Measurements from ENCODE around the gene AGPS. TPM values are rescaled to one million over a fixed set of nuclear protein-coding genes. Genes with fewer than 3 reads are reported as not detected.
A peak's percentile ranks its signal among the peaks of the same experiment; 100 is the strongest.

AGPS gene
- total and polyA plus RNA-seq, 4 donors, result 6.3 to 46.9 (median 18.3) TPM

DNA sequence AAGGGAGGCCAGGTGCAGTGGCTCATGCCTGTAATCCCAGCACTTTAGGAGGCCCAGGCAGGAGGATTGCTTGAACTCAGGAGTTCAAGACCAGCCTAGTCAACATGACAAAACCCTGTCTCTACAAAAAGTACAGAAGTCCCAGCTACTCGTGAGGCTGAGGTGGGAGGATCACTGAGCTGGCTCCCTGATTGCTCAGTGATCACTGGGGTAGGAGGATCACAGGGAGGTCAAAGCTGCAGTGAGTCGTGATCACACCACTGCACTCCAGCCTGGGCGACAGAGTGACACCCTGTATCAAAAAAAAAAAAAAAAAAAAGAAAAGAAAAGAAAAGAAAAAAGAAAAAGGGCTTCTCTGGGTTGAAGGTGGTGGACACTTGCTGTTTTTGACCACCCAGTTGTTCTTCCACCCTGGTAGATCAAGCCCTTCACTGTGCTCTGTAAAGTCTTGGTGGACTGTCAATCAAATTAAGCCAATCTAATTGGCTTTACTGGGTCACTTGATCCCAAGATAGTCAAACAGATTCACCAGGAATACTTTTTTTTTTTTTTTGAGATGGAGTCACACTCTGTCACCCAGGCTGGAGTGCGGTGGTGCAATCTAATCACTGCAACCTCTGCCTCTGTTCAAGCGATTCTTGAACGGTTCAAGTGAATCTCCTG lies 191.6 kb downstream of the AGPS start (continued):
- no peak for TF ChIP-seq RAD21 (IDR thresholded peaks at IDR 0.05)
- no peak for TF ChIP-seq YY1 (IDR thresholded peaks at IDR 0.05)
- TF ChIP-seq JUND (IDR thresholded peaks at IDR 0.05), result no peak
- no peak for TF ChIP-seq EGR1 (IDR thresholded peaks at IDR 0.05; ENCODE audit: low read depth in 2 of 2)

DNA sequence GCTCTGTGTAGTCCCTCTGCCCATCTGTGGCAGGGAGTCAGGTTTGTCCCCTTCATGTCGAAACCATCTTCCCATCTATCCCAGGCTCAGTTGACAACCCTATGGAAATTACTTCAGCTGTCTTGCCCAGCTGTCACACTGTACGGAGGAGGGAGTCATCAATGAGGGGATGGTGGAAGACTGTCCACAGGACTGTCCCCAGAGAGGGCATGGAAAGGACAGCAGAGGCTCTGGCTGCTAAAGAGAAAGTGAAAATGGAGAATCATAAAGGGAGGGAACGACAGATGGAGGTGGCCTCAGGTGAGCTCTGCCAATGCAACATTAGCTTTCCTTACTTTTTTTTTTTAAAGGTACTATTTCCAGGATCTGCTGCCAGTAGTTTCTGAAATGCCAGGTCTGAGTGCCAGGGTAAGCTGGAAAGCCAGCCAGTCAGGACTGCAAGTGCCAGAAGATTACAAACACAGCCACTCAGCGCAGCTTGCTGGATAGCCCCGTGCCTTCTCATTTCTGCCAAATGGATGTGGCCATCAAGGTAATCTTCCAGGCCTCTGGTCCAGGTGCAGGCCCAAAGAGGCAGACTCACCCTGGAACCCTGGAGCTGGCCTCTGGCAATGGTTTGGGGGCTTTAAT lies 192.8 kb downstream of the AGPS start:
- 55% methylated on average over 5 of the region's 5 CpGs for whole genome bisulfite sequencing
- Histone ChIP-seq H3K9ac (ENCODE audit: low read depth in 1 of 2, low read length in 2 of 2) (no peak overlapping the region), H3K36me3 (ENCODE audit: control insufficient read depth in 4 of 4, insufficient read depth in 3 of 4, low read depth in 1 of 4, low read length in 3 of 4) (no peaks in the 10 kb centered on the region), H3K4me3 (ENCODE audit: low read depth in 1 of 3, low read length in 3 of 3) (no peak overlapping the region), H3K4me1 (ENCODE audit: control insufficient read depth in 4 of 4, insufficient read depth in 4 of 4, low read length in 3 of 4) (peaks cover 0 to 11% (median 4%) of the 10 kb centered on the region in 4 donors), H3K9me3 (ENCODE audit: control insufficient read depth in 4 of 4, low read length in 3 of 4) (no peaks in the 10 kb centered on the region), H3K27me3 (ENCODE audit: control insufficient read depth in 4 of 4, insufficient read depth in 4 of 4, low read length in 3 of 4) (no peaks in the 10 kb centered on the region), H3K27ac (ENCODE audit: low read depth in 1 of 2, low read length in 2 of 2) (peak overlapping the region in 1 of 2 donors; percentile 16)
- no peak for DNase-seq (ENCODE audit: low spot score)
- peak; percentile 32 for TF ChIP-seq SP1 (IDR thresholded peaks at IDR 0.05)
- TF ChIP-seq HNF4A (conservative IDR thresholded peaks at IDR 0.05), result peak in 1 of 2 donors; percentile 5
- TF ChIP-seq, protein P1, sequence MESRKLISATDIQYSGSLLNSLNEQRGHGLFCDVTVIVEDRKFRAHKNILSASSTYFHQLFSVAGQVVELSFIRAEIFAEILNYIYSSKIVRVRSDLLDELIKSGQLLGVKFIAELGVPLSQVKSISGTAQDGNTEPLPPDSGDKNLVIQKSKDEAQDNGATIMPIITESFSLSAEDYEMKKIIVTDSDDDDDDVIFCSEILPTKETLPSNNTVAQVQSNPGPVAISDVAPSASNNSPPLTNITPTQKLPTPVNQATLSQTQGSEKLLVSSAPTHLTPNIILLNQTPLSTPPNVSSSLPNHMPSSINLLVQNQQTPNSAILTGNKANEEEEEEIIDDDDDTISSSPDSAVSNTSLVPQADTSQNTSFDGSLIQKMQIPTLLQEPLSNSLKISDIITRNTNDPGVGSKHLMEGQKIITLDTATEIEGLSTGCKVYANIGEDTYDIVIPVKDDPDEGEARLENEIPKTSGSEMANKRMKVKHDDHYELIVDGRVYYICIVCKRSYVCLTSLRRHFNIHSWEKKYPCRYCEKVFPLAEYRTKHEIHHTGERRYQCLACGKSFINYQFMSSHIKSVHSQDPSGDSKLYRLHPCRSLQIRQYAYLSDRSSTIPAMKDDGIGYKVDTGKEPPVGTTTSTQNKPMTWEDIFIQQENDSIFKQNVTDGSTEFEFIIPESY (IDR thresholded peaks at IDR 0.05), result no peak
- peak; percentile 36 to 69 for TF ChIP-seq RXRA (IDR thresholded peaks at IDR 0.05)

DNA sequence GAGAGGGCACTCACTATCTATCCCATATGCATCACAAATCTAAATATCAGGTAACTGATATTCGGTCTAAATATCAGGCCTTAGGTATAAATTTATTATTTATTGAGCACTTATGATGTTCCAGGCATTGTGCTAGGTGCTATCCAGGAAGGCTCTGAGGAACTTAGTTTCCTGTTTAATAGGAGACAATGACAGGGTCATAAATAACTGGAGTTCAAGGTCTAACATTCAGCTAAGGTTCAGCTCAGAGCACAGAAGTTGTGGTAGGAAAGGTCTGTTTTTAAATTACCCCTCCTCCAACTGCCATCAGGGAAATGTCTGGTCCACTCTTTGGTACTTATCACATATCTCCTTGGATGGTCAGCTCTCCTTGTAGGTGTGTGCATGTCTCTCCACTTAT lies 193.6 kb downstream of the AGPS start:
- no peak overlapping the region for H3K4me3 ChIP-seq (ENCODE audit: low read depth in 1 of 3, low read length in 3 of 3)
- no peaks in the 10 kb centered on the region for H3K9me3 ChIP-seq (ENCODE audit: control insufficient read depth in 4 of 4, low read length in 3 of 4)
- no peak for DNase-seq (ENCODE audit: low spot score)
- WGBS, result 84% methylated on average over 1 of the region's 1 CpG
- H3K27me3 ChIP-seq (ENCODE audit: control insufficient read depth in 4 of 4, insufficient read depth in 4 of 4, low read length in 3 of 4), result no peaks in the 10 kb centered on the region
- H3K27ac ChIP-seq (ENCODE audit: low read depth in 1 of 2, low read length in 2 of 2), result no peak overlapping the region
- TF ChIP-seq, protein P2, sequence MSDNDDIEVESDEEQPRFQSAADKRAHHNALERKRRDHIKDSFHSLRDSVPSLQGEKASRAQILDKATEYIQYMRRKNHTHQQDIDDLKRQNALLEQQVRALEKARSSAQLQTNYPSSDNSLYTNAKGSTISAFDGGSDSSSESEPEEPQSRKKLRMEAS (IDR thresholded peaks at IDR 0.05), result no peak
- TF ChIP-seq, protein P1 (IDR thresholded peaks at IDR 0.05), result no peak
- TF ChIP-seq HNF4G (IDR thresholded peaks at IDR 0.05) (no peak), FOXA2 (IDR thresholded peaks at IDR 0.05) (no peak), NR2F2 (IDR thresholded peaks at IDR 0.05) (no peak), HNF4A (conservative IDR thresholded peaks at IDR 0.05) (no peak), FOXA1 (IDR thresholded peaks at IDR 0.05) (no peak), TAF1 (conservative IDR thresholded peaks at IDR 0.05) (no peak), EGR1 (IDR thresholded peaks at IDR 0.05; ENCODE audit: low read depth in 2 of 2) (no peak), RAD21 (IDR thresholded peaks at IDR 0.05) (no peak), YY1 (IDR thresholded peaks at IDR 0.05) (no peak), SP1 (IDR thresholded peaks at IDR 0.05) (no peak), JUND (IDR thresholded peaks at IDR 0.05) (no peak), GABPA (IDR thresholded peaks at IDR 0.05 in 1 of 2, conservative IDR thresholded peaks at IDR 0.05 in 1 of 2) (no peak), RXRA (IDR thresholded peaks at IDR 0.05) (no peak)
- TF ChIP-seq, protein P3, sequence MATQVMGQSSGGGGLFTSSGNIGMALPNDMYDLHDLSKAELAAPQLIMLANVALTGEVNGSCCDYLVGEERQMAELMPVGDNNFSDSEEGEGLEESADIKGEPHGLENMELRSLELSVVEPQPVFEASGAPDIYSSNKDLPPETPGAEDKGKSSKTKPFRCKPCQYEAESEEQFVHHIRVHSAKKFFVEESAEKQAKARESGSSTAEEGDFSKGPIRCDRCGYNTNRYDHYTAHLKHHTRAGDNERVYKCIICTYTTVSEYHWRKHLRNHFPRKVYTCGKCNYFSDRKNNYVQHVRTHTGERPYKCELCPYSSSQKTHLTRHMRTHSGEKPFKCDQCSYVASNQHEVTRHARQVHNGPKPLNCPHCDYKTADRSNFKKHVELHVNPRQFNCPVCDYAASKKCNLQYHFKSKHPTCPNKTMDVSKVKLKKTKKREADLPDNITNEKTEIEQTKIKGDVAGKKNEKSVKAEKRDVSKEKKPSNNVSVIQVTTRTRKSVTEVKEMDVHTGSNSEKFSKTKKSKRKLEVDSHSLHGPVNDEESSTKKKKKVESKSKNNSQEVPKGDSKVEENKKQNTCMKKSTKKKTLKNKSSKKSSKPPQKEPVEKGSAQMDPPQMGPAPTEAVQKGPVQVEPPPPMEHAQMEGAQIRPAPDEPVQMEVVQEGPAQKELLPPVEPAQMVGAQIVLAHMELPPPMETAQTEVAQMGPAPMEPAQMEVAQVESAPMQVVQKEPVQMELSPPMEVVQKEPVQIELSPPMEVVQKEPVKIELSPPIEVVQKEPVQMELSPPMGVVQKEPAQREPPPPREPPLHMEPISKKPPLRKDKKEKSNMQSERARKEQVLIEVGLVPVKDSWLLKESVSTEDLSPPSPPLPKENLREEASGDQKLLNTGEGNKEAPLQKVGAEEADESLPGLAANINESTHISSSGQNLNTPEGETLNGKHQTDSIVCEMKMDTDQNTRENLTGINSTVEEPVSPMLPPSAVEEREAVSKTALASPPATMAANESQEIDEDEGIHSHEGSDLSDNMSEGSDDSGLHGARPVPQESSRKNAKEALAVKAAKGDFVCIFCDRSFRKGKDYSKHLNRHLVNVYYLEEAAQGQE (IDR thresholded peaks at IDR 0.05), result no peak
- TF ChIP-seq, protein P4, sequence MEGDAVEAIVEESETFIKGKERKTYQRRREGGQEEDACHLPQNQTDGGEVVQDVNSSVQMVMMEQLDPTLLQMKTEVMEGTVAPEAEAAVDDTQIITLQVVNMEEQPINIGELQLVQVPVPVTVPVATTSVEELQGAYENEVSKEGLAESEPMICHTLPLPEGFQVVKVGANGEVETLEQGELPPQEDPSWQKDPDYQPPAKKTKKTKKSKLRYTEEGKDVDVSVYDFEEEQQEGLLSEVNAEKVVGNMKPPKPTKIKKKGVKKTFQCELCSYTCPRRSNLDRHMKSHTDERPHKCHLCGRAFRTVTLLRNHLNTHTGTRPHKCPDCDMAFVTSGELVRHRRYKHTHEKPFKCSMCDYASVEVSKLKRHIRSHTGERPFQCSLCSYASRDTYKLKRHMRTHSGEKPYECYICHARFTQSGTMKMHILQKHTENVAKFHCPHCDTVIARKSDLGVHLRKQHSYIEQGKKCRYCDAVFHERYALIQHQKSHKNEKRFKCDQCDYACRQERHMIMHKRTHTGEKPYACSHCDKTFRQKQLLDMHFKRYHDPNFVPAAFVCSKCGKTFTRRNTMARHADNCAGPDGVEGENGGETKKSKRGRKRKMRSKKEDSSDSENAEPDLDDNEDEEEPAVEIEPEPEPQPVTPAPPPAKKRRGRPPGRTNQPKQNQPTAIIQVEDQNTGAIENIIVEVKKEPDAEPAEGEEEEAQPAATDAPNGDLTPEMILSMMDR (IDR thresholded peaks at IDR 0.05; ENCODE audit: low read depth, low read length, missing input control), result no peak
- TF ChIP-seq, protein P5, sequence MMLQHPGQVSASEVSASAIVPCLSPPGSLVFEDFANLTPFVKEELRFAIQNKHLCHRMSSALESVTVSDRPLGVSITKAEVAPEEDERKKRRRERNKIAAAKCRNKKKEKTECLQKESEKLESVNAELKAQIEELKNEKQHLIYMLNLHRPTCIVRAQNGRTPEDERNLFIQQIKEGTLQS (IDR thresholded peaks at IDR 0.05), result no peak
- peaks cover 0 to 11% (median 4%) of the 10 kb centered on the region in 4 donors for H3K4me1 ChIP-seq (ENCODE audit: control insufficient read depth in 4 of 4, insufficient read depth in 4 of 4, low read length in 3 of 4)
- H3K36me3 ChIP-seq (ENCODE audit: control insufficient read depth in 4 of 4, insufficient read depth in 3 of 4, low read depth in 1 of 4, low read length in 3 of 4), result no peaks in the 10 kb centered on the region
- H3K9ac ChIP-seq (ENCODE audit: low read depth in 1 of 2, low read length in 2 of 2), result no peak overlapping the region
